Uterus (tissue), 4 donors: ENCODE results near the gene ASTN2. TPM values are rescaled to one million over a fixed set of nuclear protein-coding genes. Genes with fewer than 3 reads are reported as not detected.

Source experiments
- DNase-seq, 2 donors: peaks; one replicate each; pipeline ENCODE4 v3.0.0-alpha.2; 2019 to 2020
- H3K27ac ChIP-seq, 2 donors: fragments of 200-600 bp; sonication (generic); 1 replicate in 1 of 2; 2 replicates in 1 of 2; pipeline ENCODE4 v1.5.1; 2016 to 2018
- H3K27me3 ChIP-seq, 2 donors: fragments of 200-600 bp; sonication (generic); one replicate each; pipeline ENCODE4 v1.5.1; 2018 to 2019; ENCODE audit warnings: control low read depth in 1 of 2
- H3K36me3 ChIP-seq, 2 donors: fragments of 200-600 bp; sonication (generic); one replicate each; pipeline ENCODE4 v1.5.1; 2019; ENCODE audit warnings: control low read depth in 1 of 2
- H3K4me1 ChIP-seq, 2 donors: fragments of 200-600 bp; sonication (generic); one replicate each; pipeline ENCODE4 v1.5.1; 2018 to 2019; ENCODE audit warnings: control low read depth in 1 of 2
- H3K4me3 ChIP-seq, 2 donors: fragments of 200-600 bp; sonication (generic); 1 replicate in 1 of 2; 2 replicates in 1 of 2; pipeline ENCODE4 v1.5.1; 2018 to 2019; ENCODE audit warnings: mild to moderate bottlenecking in 1 of 2
- H3K9me3 ChIP-seq, 2 donors: fragments of 200-600 bp; sonication (generic); one replicate each; pipeline ENCODE4 v1.5.1; 2019; ENCODE audit warnings: control low read depth in 1 of 2
- CTCF ChIP-seq, 4 experiments: fragments of 200-600 bp in 2 of 4; fragments of 450-650 bp in 2 of 4; sonication (generic) in 2 of 4; IDR thresholded peaks; one replicate each; pipeline ENCODE4 v1.5.1; 2016 to 2019; ENCODE audit warnings: antibody characterized with exemption in 4 of 4, mild to moderate bottlenecking in 2 of 4, moderate library complexity in 1 of 4
- POLR2A ChIP-seq, 2 donors: fragments of 450-650 bp; IDR thresholded peaks; one replicate each; pipeline ENCODE4 v1.6.1; 2016; ENCODE audit warnings: antibody characterized with exemption in 2 of 2, mild to moderate bottlenecking in 1 of 2, moderate library complexity in 1 of 2
- intact Hi-C: fragments of 100-400 bp; cut with DNase I; formaldehyde crosslinking; loops from one replicate; pipeline ENCODE4 v1.15.1; 2023; ENCODE audit warnings: low total_unique reads
- total RNA-seq, 4 donors: library from RNA; depleted of rRNA in 3 of 4; stranded (reverse); fragments of >200 nt in 3 of 4; gene quantifications; one replicate each; pipeline versions ENCODE4 v1.1.0 to v1.2.4, GENCODE V29; 2014 to 2023
- donor health status: DM: yes; HTN: yes; CAD: no.

ASTN2 gene
- total RNA-seq, 4 donors from 2014 or later, result 1.8 to 8.6 (median 6.7) TPM

DNA sequence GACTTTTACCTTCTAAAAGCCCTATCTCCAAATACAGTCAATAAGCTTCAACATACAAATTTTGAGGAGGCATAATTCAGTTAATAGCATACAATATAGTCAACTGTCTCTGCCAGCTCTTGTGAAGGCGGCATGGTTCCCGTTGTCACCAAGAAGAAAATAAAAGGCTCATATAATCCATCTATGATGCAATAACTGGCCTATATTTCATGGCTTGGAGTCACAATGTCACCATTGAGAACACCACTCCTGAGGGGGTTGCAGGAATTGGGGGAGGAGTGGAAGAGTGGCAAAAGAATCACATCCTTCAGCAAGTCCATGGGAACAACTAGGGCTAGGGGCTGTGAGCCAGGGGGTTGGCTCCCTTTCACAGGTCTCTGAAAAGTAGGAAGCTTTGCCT is 16.0 kb upstream of the ASTN2 start:
- TF ChIP-seq CTCF (IDR thresholded peaks at IDR 0.05) (no peak), POLR2A (IDR thresholded peaks at IDR 0.05) (no peak)
- Histone ChIP-seq H3K27ac (no peak overlapping the region), H3K4me1 (no peaks in the 10 kb centered on the region), H3K27me3 (no peaks in the 10 kb centered on the region), H3K4me3 (no peak overlapping the region), H3K9me3 (no peaks in the 10 kb centered on the region), H3K36me3 (no peaks in the 10 kb centered on the region)
- no peak for DNase-seq
- intact Hi-C loops, result no loop called here

GRCh38 chr9:117427357-117427913 is 12.6 kb upstream of the ASTN2 start:
- Histone ChIP-seq H3K27ac (no peak overlapping the region), H3K4me3 (no peak overlapping the region), H3K36me3 (no peaks in the 10 kb centered on the region), H3K9me3 (no peaks in the 10 kb centered on the region), H3K27me3 (no peaks in the 10 kb centered on the region), H3K4me1 (no peaks in the 10 kb centered on the region)
- no peak for TF ChIP-seq CTCF (IDR thresholded peaks at IDR 0.05)
- no peak for TF ChIP-seq POLR2A (IDR thresholded peaks at IDR 0.05)
- intact Hi-C loops, result no loop called here
- DNase-seq, result no peak

- Histone ChIP-seq H3K4me1 (no peaks in the 10 kb centered on the region), H3K4me3 (no peak overlapping the region), H3K27me3 (no peaks in the 10 kb centered on the region), H3K27ac (no peak overlapping the region), H3K9me3 (no peaks in the 10 kb centered on the region), H3K36me3 (no peaks in the 10 kb centered on the region)
- DNase-seq, result no peak
- TF ChIP-seq POLR2A (IDR thresholded peaks at IDR 0.05) (no peak), CTCF (IDR thresholded peaks at IDR 0.05) (no peak)
- intact Hi-C loops, result no loop called here
These were observed 10.7 kb upstream of the ASTN2 start for GRCh38 chr9:117425566-117425965.

GRCh38 chr9:117424291-117424690 is 9.4 kb upstream of the ASTN2 start:
- no peak for TF ChIP-seq POLR2A (IDR thresholded peaks at IDR 0.05)
- no peak for TF ChIP-seq CTCF (IDR thresholded peaks at IDR 0.05)
- Histone ChIP-seq H3K36me3 (no peaks in the 10 kb centered on the region), H3K27me3 (no peaks in the 10 kb centered on the region), H3K4me3 (no peak overlapping the region), H3K9me3 (no peaks in the 10 kb centered on the region), H3K27ac (no peak overlapping the region), H3K4me1 (no peaks in the 10 kb centered on the region)
- no peak for DNase-seq
- intact Hi-C loops, result no loop called here

GRCh38 chr9:117418111-117418510 is 3.3 kb upstream of the ASTN2 start:
- H3K27ac ChIP-seq, result no peak overlapping the region
- H3K9me3 ChIP-seq, result no peaks in the 10 kb centered on the region
- no peaks in the 10 kb centered on the region for H3K4me1 ChIP-seq
- H3K4me3 ChIP-seq, result no peak overlapping the region
- no peaks in the 10 kb centered on the region for H3K36me3 ChIP-seq
- DNase-seq, result no peak
- intact Hi-C loops, result no loop called here
- H3K27me3 ChIP-seq, result peaks cover 0 to 9% of the 10 kb centered on the region in 2 donors
- no peak for TF ChIP-seq POLR2A (IDR thresholded peaks at IDR 0.05)
- TF ChIP-seq CTCF (IDR thresholded peaks at IDR 0.05), result no peak
